Omental fat pad (tissue), 4 donors: ENCODE results near the gene SLC9A4. TPM values are rescaled to one million over a fixed set of nuclear protein-coding genes. Genes with fewer than 3 reads are reported as not detected.

ENCODE experiments used
- ATAC-seq: fragments of 150-250 bp; one replicate; pipeline ENCODE4 v1.9.1; 2016; ENCODE audit warnings: mild to moderate bottlenecking, moderate library complexity; ENCODE audit not compliant: low FRiP score
- DNase-seq: peaks from one replicate; pipeline ENCODE4 v3.0.0-alpha.2; 2019; ENCODE audit warnings: low spot score
- CTCF ChIP-seq, 3 donors: fragments of 450-650 bp; IDR thresholded peaks; one replicate each; pipeline ENCODE4 v1.5.1; 2016 to 2017; ENCODE audit warnings: antibody characterized with exemption in 3 of 3, mild to moderate bottlenecking in 3 of 3, moderate library complexity in 2 of 3
- total RNA-seq, 4 donors: library from RNA; depleted of rRNA; stranded (reverse); fragments of >200 nt; gene quantifications; one replicate each; pipeline ENCODE4 v1.1.0, GENCODE V29; 2016

Gene SLC9A4
- total RNA-seq, 4 donors from 2014 or later: not detected

DNA sequence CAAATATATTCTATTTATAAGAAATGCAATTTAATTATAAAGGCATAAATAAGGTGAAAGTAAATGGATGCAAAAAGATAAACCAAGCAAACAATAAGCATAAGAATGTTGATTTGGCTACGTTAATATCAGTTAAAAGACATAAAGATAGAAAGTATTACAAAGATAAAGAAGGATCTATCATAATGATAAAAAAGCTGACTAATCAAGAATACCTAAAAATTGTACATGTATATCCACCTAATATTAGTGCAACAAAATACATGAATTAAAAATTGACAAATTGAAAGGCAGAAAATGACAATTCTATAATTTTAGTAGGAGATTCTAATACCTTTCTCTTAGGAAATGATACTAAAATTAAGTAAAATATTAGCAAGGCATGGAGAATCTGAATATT lies 21.5 kb downstream of the SLC9A4 start:
- DNase-seq: no peak
- ATAC-seq: no peak
- TF ChIP-seq CTCF (IDR thresholded peaks at IDR 0.05): no peak

DNA sequence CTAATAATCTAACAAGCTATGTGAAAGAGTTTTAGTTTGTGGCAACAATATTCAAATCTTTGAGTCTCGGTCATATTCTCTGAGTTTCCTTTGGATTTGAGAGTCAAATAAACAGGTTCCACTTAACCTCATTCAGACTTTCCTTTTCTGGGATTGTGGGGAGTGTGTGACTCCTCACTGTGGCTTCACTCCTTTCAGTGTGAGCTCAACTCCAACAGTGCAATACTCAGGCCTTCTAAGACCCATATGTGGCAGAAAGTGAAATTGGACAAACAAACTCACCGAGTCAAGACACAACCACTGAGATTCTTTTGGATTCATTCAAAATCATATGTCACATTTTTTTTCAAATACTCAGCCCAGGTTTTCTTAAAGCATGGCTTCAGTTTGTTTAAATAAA lies 25.4 kb downstream of the SLC9A4 start:
- DNase-seq (no peak), ATAC-seq (no peak)
- TF ChIP-seq CTCF (IDR thresholded peaks at IDR 0.05): no peak

DNA sequence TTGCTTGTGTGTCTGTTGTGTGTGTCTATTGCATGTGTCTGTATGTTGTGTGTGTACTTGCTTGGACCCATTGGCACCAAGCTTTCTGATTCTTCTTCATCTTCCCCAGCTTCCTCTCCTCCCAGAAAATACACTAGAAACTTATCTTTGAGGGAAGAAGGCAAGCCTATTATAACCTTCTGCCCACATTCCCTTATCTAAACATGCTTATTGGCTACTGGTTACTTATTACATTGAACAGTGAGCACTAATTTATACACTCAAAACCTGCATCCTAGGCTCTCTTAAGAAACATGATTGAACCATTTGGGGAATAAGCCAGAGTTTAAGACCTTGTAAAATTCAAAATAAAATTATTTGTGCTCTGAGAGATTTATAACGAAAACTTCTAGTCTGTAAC lies 26.5 kb downstream of the SLC9A4 start:
- TF ChIP-seq CTCF (IDR thresholded peaks at IDR 0.05): no peak
- ATAC-seq: no peak

GRCh38 chr2:102502576-102502975 lies 29.6 kb downstream of the SLC9A4 start:
- no peak for TF ChIP-seq CTCF (IDR thresholded peaks at IDR 0.05)
- DNase-seq (no peak), ATAC-seq (no peak)

More for the DNA sequence above, 26.5 kb downstream of the SLC9A4 start:
- DNase-seq: no peak

DNA sequence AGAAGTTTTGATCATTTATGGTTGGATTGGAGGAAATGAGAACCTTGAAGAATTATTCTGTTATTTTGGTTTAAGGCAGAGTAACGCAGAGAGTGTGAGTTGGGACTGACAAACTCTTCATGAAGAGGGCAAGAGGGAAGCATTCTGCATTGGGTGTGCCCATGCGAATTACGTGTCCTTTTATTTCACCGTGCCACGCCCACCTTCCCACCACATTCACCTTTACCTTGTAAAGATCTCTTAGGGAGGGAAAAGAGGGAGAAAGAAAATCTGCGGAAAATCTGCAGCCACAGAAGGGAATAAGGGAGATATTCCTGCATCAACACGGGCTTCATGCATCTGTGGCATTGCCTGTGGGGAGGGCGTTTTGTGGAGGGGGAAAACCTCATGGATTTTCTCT lies 31.8 kb downstream of the SLC9A4 start:
- no peak for DNase-seq

DNA sequence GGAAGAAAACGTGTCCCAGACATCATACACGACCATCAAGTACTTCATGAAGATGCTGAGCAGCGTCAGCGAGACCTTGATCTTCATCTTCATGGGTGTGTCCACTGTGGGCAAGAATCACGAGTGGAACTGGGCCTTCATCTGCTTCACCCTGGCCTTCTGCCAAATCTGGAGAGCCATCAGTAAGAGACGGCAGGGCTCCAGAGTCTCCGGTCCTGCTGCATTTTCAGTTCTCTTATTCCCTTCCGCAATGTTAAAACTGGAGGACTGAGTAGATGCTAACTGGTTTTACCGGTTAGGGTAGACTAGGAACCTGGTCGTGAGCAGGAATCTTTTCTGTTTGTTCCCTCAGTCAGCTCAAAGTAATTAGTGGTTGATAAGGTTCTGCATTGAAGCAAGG lies 32.3 kb downstream of the SLC9A4 start:
- no peak for TF ChIP-seq CTCF (IDR thresholded peaks at IDR 0.05)
- DNase-seq (no peak), ATAC-seq (no peak)

More for the DNA sequence above, 31.8 kb downstream of the SLC9A4 start:
- no peak for ATAC-seq
- TF ChIP-seq CTCF (IDR thresholded peaks at IDR 0.05): no peak

DNA sequence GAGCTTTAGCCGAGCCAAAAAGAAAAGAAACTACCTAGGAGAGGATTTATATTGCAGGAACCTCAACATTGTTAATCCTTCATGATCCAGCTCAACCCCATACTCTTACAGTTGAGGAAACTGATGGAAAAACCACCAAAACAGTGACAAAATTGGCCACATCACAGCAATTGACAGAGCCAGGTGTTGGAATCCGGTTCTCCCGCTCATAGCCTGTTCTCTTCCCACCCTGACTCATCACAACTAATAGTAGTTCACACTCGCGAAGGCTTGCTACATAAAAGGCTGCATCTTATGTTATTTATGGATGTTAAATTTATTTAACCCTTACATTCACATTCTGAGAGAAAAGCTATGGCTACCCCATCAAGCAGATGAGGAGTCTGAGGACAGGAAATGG lies 33.7 kb downstream of the SLC9A4 start:
- TF ChIP-seq CTCF (IDR thresholded peaks at IDR 0.05): no peak
- DNase-seq (no peak), ATAC-seq (no peak)
